GM12864 (cell line): ENCODE measurements around the gene LPP.

ENCODE experiments used
- DNase-seq: peaks from one replicate; pipeline ENCODE4 v3.0.0-alpha.2; 2011; ENCODE audit warnings: low read depth
- H3K4me3 ChIP-seq: 2 replicates; pipeline ENCODE4 v1.5.1; 2011; ENCODE audit warnings: mild to moderate bottlenecking, low read depth, low read length, control low read depth
- CTCF ChIP-seq: IDR thresholded peaks from 2 replicates; pipeline ENCODE4 v1.5.1; 2011; ENCODE audit warnings: low read depth, mild to moderate bottlenecking, moderate library complexity, low read length, control low read depth, inconsistent platforms; ENCODE audit errors: missing control alignments

LPP gene

GRCh38 chr3:188533172-188533571 lies 379.2 kb downstream of the LPP start:
- no peak overlapping the region for H3K4me3 ChIP-seq
- no peak for DNase-seq
- TF ChIP-seq CTCF, result no peak

DNA sequence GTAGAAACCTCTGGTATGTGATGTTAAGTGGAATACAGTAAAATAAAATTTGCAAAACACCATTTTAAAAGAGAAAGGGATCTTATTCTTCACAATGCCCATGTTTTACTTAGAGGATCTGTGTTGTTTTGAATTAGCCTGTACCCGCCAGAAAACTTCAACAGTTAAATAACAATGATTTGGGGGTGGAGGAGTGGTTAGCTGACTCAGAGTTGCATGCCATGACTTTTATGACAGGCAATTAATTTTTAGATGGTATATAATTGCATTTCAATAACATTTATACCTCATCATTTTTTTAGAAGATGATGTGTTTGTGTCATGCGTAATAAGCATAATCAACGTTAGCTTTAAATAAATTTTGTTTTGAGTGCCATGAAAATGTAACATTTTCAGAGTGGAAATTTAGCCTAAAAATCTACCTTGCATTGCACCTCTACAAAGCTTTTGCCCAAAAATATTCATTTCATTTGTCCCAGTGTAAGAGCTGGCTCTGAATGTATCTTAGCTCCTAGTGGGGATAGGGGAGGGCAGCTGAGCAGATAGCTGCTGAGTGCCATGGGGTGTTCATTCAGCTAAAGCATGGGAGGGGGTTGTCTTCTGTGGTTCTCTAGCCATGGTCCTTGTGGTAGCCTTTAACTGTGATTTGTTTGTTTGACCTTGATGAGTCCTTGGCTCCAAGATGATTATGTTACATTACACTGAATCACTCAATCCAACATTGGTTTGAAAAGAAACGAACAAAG lies 379.8 kb downstream of the LPP start:
- H3K4me3 ChIP-seq, result no peak overlapping the region

GRCh38 chr3:188534633-188535032 lies 380.7 kb downstream of the LPP start:
- DNase-seq, result no peak
- no peak overlapping the region for H3K4me3 ChIP-seq
- no peak for TF ChIP-seq CTCF

More for the DNA sequence above, 379.8 kb downstream of the LPP start:
- no peak for DNase-seq
- no peak for TF ChIP-seq CTCF

GRCh38 chr3:188537606-188538005 lies 383.6 kb downstream of the LPP start:
- no peak for DNase-seq
- no peak for TF ChIP-seq CTCF
- no peak overlapping the region for H3K4me3 ChIP-seq

GRCh38 chr3:188539037-188539436 lies 385.1 kb downstream of the LPP start:
- H3K4me3 ChIP-seq, result no peak overlapping the region
- DNase-seq, result no peak
- TF ChIP-seq CTCF, result no peak

DNA sequence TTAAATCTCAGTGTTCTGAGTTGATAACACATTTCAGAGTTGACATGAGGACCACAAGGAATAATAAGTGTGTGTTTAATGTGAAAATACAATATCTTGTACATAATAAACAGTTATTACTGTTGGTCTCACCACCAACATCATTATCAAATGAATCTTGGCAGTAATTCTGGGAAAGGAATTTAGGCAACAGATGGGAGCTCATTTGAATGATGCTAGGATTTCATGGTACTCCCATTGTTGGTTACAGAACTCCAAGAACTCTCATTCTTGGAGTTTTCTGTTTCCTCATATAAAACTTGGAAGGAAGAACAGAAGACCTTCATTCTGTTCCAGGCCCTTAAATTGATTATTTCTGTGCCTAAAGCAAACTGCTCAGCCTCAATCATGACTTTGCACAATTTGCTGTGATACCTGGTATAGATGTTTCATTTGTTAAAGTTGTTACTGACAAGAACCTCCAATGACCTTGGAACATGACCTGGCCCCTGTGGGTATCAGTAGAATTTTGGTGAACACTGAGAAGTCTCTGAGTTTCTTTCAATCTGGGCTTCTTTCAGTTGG lies 385.8 kb downstream of the LPP start:
- no peak for TF ChIP-seq CTCF
- H3K4me3 ChIP-seq, result no peak overlapping the region
- no peak for DNase-seq

DNA sequence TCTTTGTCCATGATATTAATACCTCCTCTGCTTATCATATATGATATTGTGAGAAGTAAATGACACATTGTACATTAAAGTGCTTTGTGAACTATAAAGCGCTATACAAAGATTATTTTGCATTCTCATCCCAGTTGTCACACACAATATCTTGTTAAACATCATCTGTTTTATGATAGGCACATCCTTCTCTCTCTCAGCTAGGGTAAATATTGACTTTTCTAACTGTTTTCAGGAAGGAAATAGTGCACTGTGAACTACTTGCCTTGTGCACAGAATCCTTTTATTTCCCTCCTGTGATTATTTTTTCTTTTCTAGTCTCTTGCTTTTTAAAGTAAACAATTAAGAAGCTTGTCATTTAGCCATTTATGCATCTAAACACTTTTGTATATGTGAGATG lies 388.2 kb downstream of the LPP start:
- H3K4me3 ChIP-seq, result no peak overlapping the region
- no peak for TF ChIP-seq CTCF
- no peak for DNase-seq
